CD14-positive monocyte (primary cell): ENCODE results near the gene SLC25A11. TPM values are rescaled to one million over a fixed set of nuclear protein-coding genes. Genes with fewer than 3 reads are reported as not detected.
"Not testable (repeated sequence)": the region's sequence is repeated elsewhere in the genome, so short reads cannot be mapped to it uniquely, and the experiment has no call there.

ENCODE experiments used
- DNase-seq, 3 donors: peaks; one replicate each; pipeline ENCODE4 v3.0.0-alpha.2; 2011 to 2022
- H2AFZ ChIP-seq: 2 replicates; pipeline ENCODE4 v1.6.0; 2012; ENCODE audit warnings: mild to moderate bottlenecking, low read depth, low read length, inconsistent platforms; ENCODE audit not compliant: insufficient read depth, poor library complexity, severe bottlenecking
- H3K27ac ChIP-seq, 2 donors: 1 replicate in 1 of 2; 2 replicates in 1 of 2; pipeline ENCODE4 v1.5.1; 2012 to 2013; ENCODE audit warnings: low read length in 2 of 2, control low read depth in 1 of 2, inconsistent platforms in 1 of 2, low read depth in 1 of 2, mild to moderate bottlenecking in 1 of 2
- H3K27me3 ChIP-seq, 2 donors: one replicate each; pipeline versions ENCODE4 v1.6.0 to v1.6.1; 2011 to 2013; ENCODE audit warnings: low read length in 2 of 2; ENCODE audit not compliant: control insufficient read depth in 2 of 2, insufficient read depth in 2 of 2
- H3K36me3 ChIP-seq, 2 donors: replicated peaks in 1 of 2; 1 replicate in 1 of 2; 2 replicates in 1 of 2; pipeline versions ENCODE4 v1.5.1 to v1.6.1; 2012 to 2013; ENCODE audit warnings: low read length in 2 of 2, control low read depth in 1 of 2, inconsistent platforms in 1 of 2, mild to moderate bottlenecking in 1 of 2; ENCODE audit not compliant: insufficient read depth in 2 of 2, control insufficient read depth in 1 of 2
- H3K4me1 ChIP-seq, 2 donors: 1 replicate in 1 of 2; 2 replicates in 1 of 2; pipeline versions ENCODE4 v1.5.1 to v1.6.1; 2012 to 2013; ENCODE audit warnings: low read length in 2 of 2, control low read depth in 1 of 2, inconsistent platforms in 1 of 2, mild to moderate bottlenecking in 1 of 2, moderate library complexity in 1 of 2; ENCODE audit not compliant: insufficient read depth in 2 of 2, control insufficient read depth in 1 of 2
- H3K4me2 ChIP-seq: replicated peaks from 2 replicates; pipeline ENCODE3; 2012; ENCODE audit warnings: low read length, moderate library complexity, mild to moderate bottlenecking; ENCODE audit not compliant: poor library complexity, severe bottlenecking; ENCODE audit errors: extremely low read depth
- H3K4me3 ChIP-seq, 3 experiments: fragments of 200-600 bp in 1 of 3; sonication (generic) in 1 of 3; replicated peaks in 1 of 3; 1 replicate in 2 of 3; 2 replicates in 1 of 3; pipeline ENCODE4 v1.5.1; 2011 to 2013; ENCODE audit warnings: low read length in 3 of 3, mild to moderate bottlenecking in 3 of 3, control low read depth in 2 of 3, low read depth in 2 of 3, inconsistent platforms in 1 of 3, moderate library complexity in 1 of 3
- H3K79me2 ChIP-seq: 2 replicates; pipeline ENCODE4 v1.6.0; 2012; ENCODE audit warnings: mild to moderate bottlenecking, control low read depth, inconsistent platforms, low read length, moderate library complexity; ENCODE audit not compliant: insufficient read depth
- H3K9ac ChIP-seq: 2 replicates; pipeline ENCODE4 v1.6.0; 2017; ENCODE audit warnings: low read length, mild to moderate bottlenecking; ENCODE audit not compliant: insufficient read depth, poor library complexity, severe bottlenecking
- H3K9me3 ChIP-seq, 2 donors: replicated peaks in 1 of 2; 1 replicate in 1 of 2; 2 replicates in 1 of 2; pipeline versions ENCODE4 v1.5.1 to v1.6.1; 2012 to 2013; ENCODE audit warnings: low read length in 2 of 2, control low read depth in 1 of 2; ENCODE audit not compliant: control insufficient read depth in 1 of 2, insufficient read depth in 1 of 2
- H4K20me1 ChIP-seq: 2 replicates; pipeline ENCODE4 v1.6.0; 2012; ENCODE audit warnings: mild to moderate bottlenecking, low read length, control low read depth, moderate library complexity; ENCODE audit not compliant: insufficient read depth
- H3K27ac Mint-ChIP-seq, 7 donors: one replicate each; pipeline ENCODE4 v1.8.0; 2020; ENCODE audit warnings: mild to moderate bottlenecking in 7 of 7, mixed read lengths in 7 of 7, moderate library complexity in 6 of 7, inconsistent platforms in 2 of 7
- H3K27me3 Mint-ChIP-seq, 3 donors: one replicate each; pipeline ENCODE4 v1.8.0; 2021 to 2022; ENCODE audit warnings: low read depth in 3 of 3, mild to moderate bottlenecking in 3 of 3, mixed read lengths in 3 of 3, moderate library complexity in 3 of 3, inconsistent platforms in 1 of 3
- H3K36me3 Mint-ChIP-seq, 2 donors: one replicate each; pipeline ENCODE4 v1.8.0; 2020; ENCODE audit warnings: mixed read lengths in 2 of 2, inconsistent platforms in 1 of 2, mild to moderate bottlenecking in 1 of 2
- H3K4me1 Mint-ChIP-seq: one replicate; pipeline ENCODE4 v1.8.0; 2020; ENCODE audit warnings: mild to moderate bottlenecking, mixed read lengths
- H3K4me3 Mint-ChIP-seq, 2 donors: one replicate each; pipeline ENCODE4 v1.8.0; 2020; ENCODE audit warnings: mild to moderate bottlenecking in 2 of 2, mixed read lengths in 2 of 2, moderate library complexity in 1 of 2
- H3K9me3 Mint-ChIP-seq, 7 donors: one replicate each; pipeline ENCODE4 v1.8.0; 2020 to 2022; ENCODE audit warnings: mixed read lengths in 7 of 7, mild to moderate bottlenecking in 6 of 7, moderate library complexity in 6 of 7, inconsistent platforms in 2 of 7
- CTCF ChIP-seq: fragments of 200-600 bp; IDR thresholded peaks from one replicate; pipeline ENCODE4 v1.8.0; 2022; ENCODE audit warnings: antibody characterized with exemption, mild to moderate bottlenecking
- WGBS: methylation state at CpG from one replicate; pipeline ENCODE4 v1.1.5; 2013; ENCODE audit warnings: missing lambda C conversion rate; ENCODE audit not compliant: insufficient coverage; 5-methylcytosine and 5-hydroxymethylcytosine counted together
- intact Hi-C, 2 donors: fragments of 100-400 bp; cut with micrococcal nuclease; formaldehyde crosslinking; loops; one replicate each; pipeline versions ENCODE4 v1.15.0 to v1.15.1; 2023
- polyA plus RNA-seq, 3 donors: library from polyadenylated mRNA; depleted of rRNA in 1 of 3; unstranded in 2 of 3; stranded (reverse) in 1 of 3; fragments of 300-500 nt in 2 of 3; fragments of >200 nt in 1 of 3; fragmentation: Illumina TruSeq in 2 of 3; gene quantifications; 1 replicate in 2 of 3; 2 replicates in 1 of 3; pipeline ENCODE4 v1.2.3, GENCODE V29; 2012 to 2021

The SLC25A11 gene
- polyA plus RNA-seq, 3 donors: 65.2 to 138 (median 111) TPM

- TF ChIP-seq CTCF: no peak
- Mint-ChIP-seq H3K27ac (no peak overlapping the region), H3K9me3 (no peaks in the 10 kb centered on the region), H3K36me3 (peaks cover 11 to 16% of the 10 kb centered on the region in 2 donors), H3K4me3 (no peak overlapping the region), H3K4me1 (peaks cover 27% of the 10 kb centered on the region), H3K27me3 (peaks cover 5 to 12% (median 9%) of the 10 kb centered on the region in 3 donors)
- H3K36me3 ChIP-seq: no peaks in the 10 kb centered on the region
- intact Hi-C loops: no loop called here
- H3K27ac ChIP-seq: no peak overlapping the region
- H3K79me2 ChIP-seq: no peaks in the 10 kb centered on the region
- H3K4me3 ChIP-seq: no peak overlapping the region
- H3K9ac ChIP-seq: no peak overlapping the region
- H2AFZ ChIP-seq: no peak overlapping the region
- H4K20me1 ChIP-seq: no peaks in the 10 kb centered on the region
- no peaks in the 10 kb centered on the region for H3K9me3 ChIP-seq
- peaks cover 23% of the 10 kb centered on the region in 2 donors for H3K4me1 ChIP-seq
- no peaks in the 10 kb centered on the region for H3K27me3 ChIP-seq
- no peak for DNase-seq
- no peak overlapping the region for H3K4me2 ChIP-seq
- WGBS: 98% methylated on average over 15 of the region's 18 CpGs
Measured at GRCh38 chr17:4928881-4929280, 11.0 kb downstream of the SLC25A11 start.

GRCh38 chr17:4926577-4927335 lies 13.1 kb downstream of the SLC25A11 start:
- H3K4me3 ChIP-seq, H3K4me1 Mint-ChIP-seq, H3K79me2 ChIP-seq, H2AFZ ChIP-seq, H3K4me3 Mint-ChIP-seq, H3K4me1 ChIP-seq, H3K36me3 ChIP-seq, H3K9me3 Mint-ChIP-seq, H4K20me1 ChIP-seq, H3K4me2 ChIP-seq, H3K9ac ChIP-seq, H3K27me3 ChIP-seq, H3K27ac ChIP-seq, H3K9me3 ChIP-seq, H3K27me3 Mint-ChIP-seq, DNase-seq, intact Hi-C loops, H3K27ac Mint-ChIP-seq: not testable (repeated sequence)
- H3K36me3 Mint-ChIP-seq: peaks cover 11 to 16% of the 10 kb centered on the region in 2 donors
- 95% methylated on average over 12 of the region's 24 CpGs for WGBS
